Uterus (tissue), 2 donors: ENCODE data around the gene PDE3B.

Experiments used
- POLR2A ChIP-seq, 2 donors: fragments of 450-650 bp; IDR thresholded peaks; one replicate each; pipeline ENCODE4 v1.6.1; 2016; ENCODE audit warnings: antibody characterized with exemption in 2 of 2, mild to moderate bottlenecking in 1 of 2, moderate library complexity in 1 of 2
- TF ChIP-seq, protein P1 (sequence below), 4 experiments: fragments of 200-600 bp in 2 of 4; fragments of 450-650 bp in 2 of 4; sonication (generic) in 2 of 4; IDR thresholded peaks; one replicate each; pipeline ENCODE4 v1.5.1; 2016 to 2019; ENCODE audit warnings: antibody characterized with exemption in 4 of 4, mild to moderate bottlenecking in 2 of 4, moderate library complexity in 1 of 4

- no peak for TF ChIP-seq POLR2A (IDR thresholded peaks at IDR 0.05)
- TF ChIP-seq, protein P1, sequence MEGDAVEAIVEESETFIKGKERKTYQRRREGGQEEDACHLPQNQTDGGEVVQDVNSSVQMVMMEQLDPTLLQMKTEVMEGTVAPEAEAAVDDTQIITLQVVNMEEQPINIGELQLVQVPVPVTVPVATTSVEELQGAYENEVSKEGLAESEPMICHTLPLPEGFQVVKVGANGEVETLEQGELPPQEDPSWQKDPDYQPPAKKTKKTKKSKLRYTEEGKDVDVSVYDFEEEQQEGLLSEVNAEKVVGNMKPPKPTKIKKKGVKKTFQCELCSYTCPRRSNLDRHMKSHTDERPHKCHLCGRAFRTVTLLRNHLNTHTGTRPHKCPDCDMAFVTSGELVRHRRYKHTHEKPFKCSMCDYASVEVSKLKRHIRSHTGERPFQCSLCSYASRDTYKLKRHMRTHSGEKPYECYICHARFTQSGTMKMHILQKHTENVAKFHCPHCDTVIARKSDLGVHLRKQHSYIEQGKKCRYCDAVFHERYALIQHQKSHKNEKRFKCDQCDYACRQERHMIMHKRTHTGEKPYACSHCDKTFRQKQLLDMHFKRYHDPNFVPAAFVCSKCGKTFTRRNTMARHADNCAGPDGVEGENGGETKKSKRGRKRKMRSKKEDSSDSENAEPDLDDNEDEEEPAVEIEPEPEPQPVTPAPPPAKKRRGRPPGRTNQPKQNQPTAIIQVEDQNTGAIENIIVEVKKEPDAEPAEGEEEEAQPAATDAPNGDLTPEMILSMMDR (IDR thresholded peaks at IDR 0.05): no peak
Observed at GRCh38 chr11:14873632-14874031, 230.0 kb downstream of the PDE3B start.
